CD8-positive, alpha-beta memory T cell (primary cell): ENCODE measurements around the gene SNX12. TPM values are rescaled to one million over a fixed set of nuclear protein-coding genes. Genes with fewer than 3 reads are reported as not detected.

Source experiments
- polyA plus RNA-seq: library from polyadenylated mRNA; unstranded; fragments of 300-500 nt; fragmentation: Illumina TruSeq; gene quantifications from one replicate; pipeline ENCODE4 v1.2.3, GENCODE V29; 2021
- total RNA-seq, 2 experiments: library from RNA; stranded (reverse); gene quantifications; one replicate each; pipeline ENCODE4 v1.2.3, GENCODE V29; 2021

The SNX12 gene
- total and polyA plus RNA-seq, 3 experiments from 2014 or later: 4.3 to 60.0 (median 56.5) TPM

Other genes starting within 250 kb of the SNX12 start
- gene TEX11, start 159.6 kb downstream of the SNX12 start, total RNA-seq: not detected
- gene TEX11, start 159.6 kb downstream of the SNX12 start, polyA plus RNA-seq: not detected
- gene SLC7A3, start 137.2 kb downstream of the SNX12 start, total RNA-seq: under 1 TPM; 0.16 to 0.28 TPM
- gene SLC7A3, start 137.2 kb downstream of the SNX12 start, polyA plus RNA-seq: 1.5 TPM
- 10 to 100 TPM; 12.8 to 13.8 TPM for gene FOXO4, start 27.5 kb upstream of the SNX12 start, total RNA-seq
- 2.8 TPM for gene FOXO4, start 27.5 kb upstream of the SNX12 start, polyA plus RNA-seq
- 10 to 100 TPM in 1 of 2 experiments, 1 to 10 TPM in 1; 9.5 to 11.0 TPM for gene CXorf65, start 38.4 kb upstream of the SNX12 start, total RNA-seq
- gene CXorf65, start 38.4 kb upstream of the SNX12 start, polyA plus RNA-seq: 4.9 TPM
- gene IL2RG, start 43.2 kb upstream of the SNX12 start, total RNA-seq: 100 to 1,000 TPM; 312 to 323 TPM
- 1,411 TPM for gene IL2RG, start 43.2 kb upstream of the SNX12 start, polyA plus RNA-seq
- gene MED12, start 50.3 kb upstream of the SNX12 start, total RNA-seq: 10 to 100 TPM; 49.3 to 61.1 TPM
- 19.0 TPM for gene MED12, start 50.3 kb upstream of the SNX12 start, polyA plus RNA-seq
- gene NLGN3, start 76.5 kb upstream of the SNX12 start, total RNA-seq: under 1 TPM; 0.46 to 0.69 TPM
- gene NLGN3, start 76.5 kb upstream of the SNX12 start, polyA plus RNA-seq: 0.16 TPM
- gene GJB1, start 154.9 kb upstream of the SNX12 start, total RNA-seq: not detected
- gene GJB1, start 154.9 kb upstream of the SNX12 start, polyA plus RNA-seq: not detected
- 10 to 100 TPM; 16.5 to 16.7 TPM for gene ZMYM3, start 185.8 kb upstream of the SNX12 start, total RNA-seq
- 7.4 TPM for gene ZMYM3, start 185.8 kb upstream of the SNX12 start, polyA plus RNA-seq
- gene NONO, start 215.3 kb upstream of the SNX12 start, total RNA-seq: 100 to 1,000 TPM; 532 to 542 TPM
- 170 TPM for gene NONO, start 215.3 kb upstream of the SNX12 start, polyA plus RNA-seq
- 1 to 10 TPM; 3.7 to 3.8 TPM for gene ITGB1BP2, start 233.4 kb upstream of the SNX12 start, total RNA-seq
- not detected for gene ITGB1BP2, start 233.4 kb upstream of the SNX12 start, polyA plus RNA-seq